SU-DHL-6 (cell line): ENCODE results near the gene SKP1.

Experiments used
- CTCF ChIP-seq: fragments of 200-600 bp; sonication (generic); IDR thresholded peaks from one replicate; pipeline ENCODE4 v1.5.1; 2017; ENCODE audit warnings: antibody characterized with exemption, mild to moderate bottlenecking, low read length, moderate library complexity; ENCODE audit not compliant: insufficient read depth, poor library complexity, severe bottlenecking
- EZH2phosphoT487 ChIP-seq: fragments of 200-600 bp; sonication (generic), shearing (Covaris generic); conservative IDR thresholded peaks from 2 replicates; pipeline ENCODE4 v1.6.1; 2018; ENCODE audit warnings: mild to moderate bottlenecking, antibody characterized with exemption, low read length, moderate library complexity, mixed read lengths

DNA sequence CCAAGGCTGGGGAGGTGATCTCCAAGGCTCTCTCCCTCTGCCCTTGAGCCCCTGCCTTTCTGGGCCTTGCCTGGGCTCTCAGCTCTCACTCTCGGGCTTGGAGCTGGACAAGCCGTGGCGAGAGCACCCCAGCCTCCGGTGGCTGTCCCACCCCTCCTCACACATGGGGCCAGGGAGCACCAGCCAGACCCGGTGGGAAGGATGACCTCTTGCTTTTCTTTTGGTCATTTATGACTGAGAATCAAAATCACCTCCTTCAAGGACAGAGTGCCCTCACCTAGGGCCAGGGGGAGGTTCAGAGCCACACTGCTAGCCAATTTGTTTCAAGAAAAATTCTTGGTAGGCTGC is 48.1 kb downstream of the SKP1 start:
- TF ChIP-seq CTCF (no peak), EZH2phosphoT487 (no peak)
